Airway epithelial cell (primary cell): ENCODE results near the gene EFCAB6. TPM values are rescaled to one million over a fixed set of nuclear protein-coding genes. Genes with fewer than 3 reads are reported as not detected.

Experiments used
- total RNA-seq: library from RNA; depleted of rRNA; stranded (reverse); fragments of >200 nt; gene quantifications from 2 replicates; pipeline ENCODE4 v1.2.3, GENCODE V29; 2015

EFCAB6 gene, protein sequence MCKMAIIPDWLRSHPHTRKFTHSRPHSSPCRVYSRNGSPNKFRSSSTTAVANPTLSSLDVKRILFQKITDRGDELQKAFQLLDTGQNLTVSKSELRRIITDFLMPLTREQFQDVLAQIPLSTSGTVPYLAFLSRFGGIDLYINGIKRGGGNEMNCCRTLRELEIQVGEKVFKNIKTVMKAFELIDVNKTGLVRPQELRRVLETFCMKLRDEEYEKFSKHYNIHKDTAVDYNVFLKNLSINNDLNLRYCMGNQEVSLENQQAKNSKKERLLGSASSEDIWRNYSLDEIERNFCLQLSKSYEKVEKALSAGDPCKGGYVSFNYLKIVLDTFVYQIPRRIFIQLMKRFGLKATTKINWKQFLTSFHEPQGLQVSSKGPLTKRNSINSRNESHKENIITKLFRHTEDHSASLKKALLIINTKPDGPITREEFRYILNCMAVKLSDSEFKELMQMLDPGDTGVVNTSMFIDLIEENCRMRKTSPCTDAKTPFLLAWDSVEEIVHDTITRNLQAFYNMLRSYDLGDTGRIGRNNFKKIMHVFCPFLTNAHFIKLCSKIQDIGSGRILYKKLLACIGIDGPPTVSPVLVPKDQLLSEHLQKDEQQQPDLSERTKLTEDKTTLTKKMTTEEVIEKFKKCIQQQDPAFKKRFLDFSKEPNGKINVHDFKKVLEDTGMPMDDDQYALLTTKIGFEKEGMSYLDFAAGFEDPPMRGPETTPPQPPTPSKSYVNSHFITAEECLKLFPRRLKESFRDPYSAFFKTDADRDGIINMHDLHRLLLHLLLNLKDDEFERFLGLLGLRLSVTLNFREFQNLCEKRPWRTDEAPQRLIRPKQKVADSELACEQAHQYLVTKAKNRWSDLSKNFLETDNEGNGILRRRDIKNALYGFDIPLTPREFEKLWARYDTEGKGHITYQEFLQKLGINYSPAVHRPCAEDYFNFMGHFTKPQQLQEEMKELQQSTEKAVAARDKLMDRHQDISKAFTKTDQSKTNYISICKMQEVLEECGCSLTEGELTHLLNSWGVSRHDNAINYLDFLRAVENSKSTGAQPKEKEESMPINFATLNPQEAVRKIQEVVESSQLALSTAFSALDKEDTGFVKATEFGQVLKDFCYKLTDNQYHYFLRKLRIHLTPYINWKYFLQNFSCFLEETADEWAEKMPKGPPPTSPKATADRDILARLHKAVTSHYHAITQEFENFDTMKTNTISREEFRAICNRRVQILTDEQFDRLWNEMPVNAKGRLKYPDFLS (N-terminal part only)
- 0.19 and 0.21 TPM in 2 replicates for total RNA-seq

DNA sequence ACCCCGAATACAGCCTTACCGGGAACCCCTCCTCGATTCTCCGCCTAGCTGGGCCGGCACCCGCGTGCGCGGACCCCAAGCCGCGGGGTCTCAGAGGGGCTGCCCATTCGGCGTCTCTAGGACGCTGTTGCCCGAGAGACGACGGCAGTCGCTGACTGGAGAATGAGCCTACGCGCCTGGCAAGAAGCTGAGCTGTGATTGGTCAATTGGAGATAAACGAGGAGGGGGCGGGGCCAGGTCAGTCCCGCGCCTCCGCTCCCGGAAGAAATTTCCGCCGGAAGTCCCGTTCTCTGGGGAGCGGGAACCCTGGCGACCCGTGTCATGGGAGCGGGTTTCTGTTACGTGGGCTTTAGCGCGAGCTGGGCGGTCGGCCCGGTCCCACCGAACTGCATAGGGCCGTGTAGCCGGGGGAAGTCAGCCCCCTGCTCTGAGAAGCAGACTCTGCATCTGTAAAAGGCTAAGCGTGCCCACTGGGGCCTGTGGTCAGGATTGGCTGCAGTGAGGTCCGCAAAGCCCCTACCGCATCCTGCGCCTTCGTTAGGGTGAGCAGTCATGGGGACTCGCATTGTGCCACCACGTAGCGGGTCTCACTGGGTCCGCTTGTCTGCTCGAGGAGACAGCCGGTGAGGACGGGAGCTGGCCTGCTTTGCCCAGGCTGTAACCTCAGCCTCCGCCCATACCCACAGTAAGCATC, at the start of gene EFCAB6:
TSS of gene EFCAB6 (minus strand) at position 157 of the 694 bp plus-strand sequence. CDS start 29,987 bp downstream, outside the sequence.

Other genes with a start within 250 kb of the EFCAB6 start
- gene SULT4A1, start 50.2 kb upstream of the EFCAB6 start, total RNA-seq: 0.09 and 0.21 TPM in 2 replicates
- gene PNPLA5, start 79.7 kb upstream of the EFCAB6 start, total RNA-seq: not detected in 2 replicates
- gene PNPLA3, start 111.5 kb upstream of the EFCAB6 start, total RNA-seq: 8.7 and 11.0 TPM in 2 replicates
- 40.5 and 43.1 TPM in 2 replicates for gene SAMM50, start 143.1 kb upstream of the EFCAB6 start, total RNA-seq
- gene PARVB, start 212.0 kb upstream of the EFCAB6 start, total RNA-seq: 15.9 and 22.2 TPM in 2 replicates